ENCODE measurements around the gene REX1BD. TPM values are rescaled to one million over a fixed set of nuclear protein-coding genes. Genes with fewer than 3 reads are reported as not detected.

Gene REX1BD
- total and polyA plus RNA-seq, 2 of the 4 experiments (the other 2 are of a cell fraction): 14.2 to 44.6 TPM

- ChIA-PET POLR2A (ENCODE audit: unreplicated experiment) (no interaction called here), CTCF (no interaction called here)
- dilution Hi-C loops (cut with HindIII; ENCODE audit: low sequenced_read_pairs, unreplicated experiment): no loop called here
- Histone ChIP-seq H2BK20ac (ENCODE audit: low read depth, low read length) (no peak overlapping the region), H3K36me3 (ENCODE audit: control insufficient read depth, insufficient read depth, low read length) (peaks cover 49% of the 10 kb centered on the region), H3K18ac (ENCODE audit: low read depth, low read length) (no peak overlapping the region), H4K91ac (ENCODE audit: insufficient read depth, low read depth, low read length) (no peak overlapping the region), H2AFZ (replicated peaks; ENCODE audit: low read length, poor library complexity) (no peak overlapping the region), H3K23ac (ENCODE audit: low read depth, low read length) (no peak overlapping the region), H2BK15ac (ENCODE audit: low read depth, low read length) (no peak overlapping the region), H2BK120ac (ENCODE audit: low read depth, low read length) (no peak overlapping the region), H2BK5ac (ENCODE audit: low read depth, low read length, poor library complexity, severe bottlenecking) (no peak overlapping the region), H4K8ac (ENCODE audit: low read depth in 2 of 2, low read length in 2 of 2) (no peak overlapping the region), H4K5ac (ENCODE audit: low read depth, low read length) (no peak overlapping the region), H3K4me2 (ENCODE audit: low read depth, low read length) (no peak overlapping the region), H3K9me3 (ENCODE audit: control insufficient read depth, insufficient read depth, low read length) (no peaks in the 10 kb centered on the region), H3K14ac (replicated peaks; ENCODE audit: low read depth, low read length) (no peak overlapping the region), H3K9ac (ENCODE audit: low read depth, low read length) (no peak overlapping the region), H2AK9ac (replicated peaks; ENCODE audit: low read depth, low read length, poor library complexity) (no peak overlapping the region), H3K27ac (ENCODE audit: insufficient read depth, low read length) (no peak overlapping the region), H3K9me1 (ENCODE audit: insufficient read depth, low read length) (no peaks in the 10 kb centered on the region), H4K20me1 (ENCODE audit: insufficient read depth, low read length) (peaks cover 2% of the 10 kb centered on the region), H3K27me3 (ENCODE audit: control insufficient read depth, insufficient read depth, low read length) (no peaks in the 10 kb centered on the region), H3K4me3 (ENCODE audit: insufficient read depth, low read depth, low read length) (no peak overlapping the region), H3K4ac (ENCODE audit: low read depth, low read length) (no peak overlapping the region), H3K56ac (ENCODE audit: extremely low read depth, insufficient read depth, low read length) (no peak overlapping the region), H2AK5ac (ENCODE audit: low read depth, low read length) (no peak overlapping the region), H3K4me1 (ENCODE audit: control insufficient read depth, insufficient read depth, low read length) (no peaks in the 10 kb centered on the region), H3K79me1 (ENCODE audit: low read depth in 1 of 2, low read length in 2 of 2) (peaks cover 9 to 10% of the 10 kb centered on the region in 2 experiments)
- intact Hi-C loops (cut with micrococcal nuclease): no loop called here
- DNase-seq: no peak
- BruUV-seq (replicated peaks): no TSS peak
- ATAC-seq (ENCODE audit: low read depth): no peak
- TF ChIP-seq RFX5 (IDR thresholded peaks at IDR 0.05; ENCODE audit: low read depth, low read length) (no peak), NFE2L2 (IDR thresholded peaks at IDR 0.05; ENCODE audit: low read depth, low read length) (no peak), CTCF (conservative IDR thresholded peaks at IDR 0.05; ENCODE audit: low read depth, low read length) (no peak), RCOR1 (IDR thresholded peaks at IDR 0.05; ENCODE audit: insufficient replicate concordance, low read length) (no peak), MAFK (IDR thresholded peaks at IDR 0.05; ENCODE audit: low read depth, low read length) (no peak), RAD21 (IDR thresholded peaks at IDR 0.05; ENCODE audit: low read length) (no peak), USF2 (IDR thresholded peaks at IDR 0.05; ENCODE audit: low read depth, low read length) (no peak), ELK1 (IDR thresholded peaks at IDR 0.05; ENCODE audit: borderline replicate concordance, low read depth, low read length) (no peak), POLR2A (IDR thresholded peaks at IDR 0.05; ENCODE audit: low read depth, low read length) (no peak), MXI1 (IDR thresholded peaks at IDR 0.05; ENCODE audit: borderline replicate concordance, low read depth, low read length) (no peak), SMC3 (IDR thresholded peaks at IDR 0.05; ENCODE audit: low read depth, low read length) (no peak), CEBPB (IDR thresholded peaks at IDR 0.05; ENCODE audit: low read depth, low read length) (no peak)
- in situ Hi-C loops (cut with MboI; ENCODE audit: low sequenced_read_pairs): no loop called here
- WGBS, 2 experiments (ENCODE audit: extremely low coverage in 2 of 2, insufficient read length in 1 of 2): no CpG with 5 or more reads among the region's 8 CpGs
Measured at GRCh38 chr19:18566953-18567352, 21.6 kb upstream of the REX1BD start.

Measured in IMR-90 (cell line).